ENCODE data around the gene C1QL1.

GRCh38 chr17:44990994-44991393 lies 22.9 kb upstream of the C1QL1 start:
- no peak for TF ChIP-seq ZNF384 (IDR thresholded peaks at IDR 0.05)
- no peak for TF ChIP-seq HDGF (IDR thresholded peaks at IDR 0.05; ENCODE audit: borderline replicate concordance)
- TF ChIP-seq PKNOX1 (IDR thresholded peaks at IDR 0.05), result no peak
- no peak for TF ChIP-seq SP1 (IDR thresholded peaks at IDR 0.05)
- no peak for TF ChIP-seq BHLHE40 (IDR thresholded peaks at IDR 0.05; ENCODE audit: borderline replicate concordance)

Data from HEK293T (cell line).